GM23248 (cell line): Measurements from ENCODE around the gene SLC39A3.

ENCODE experiments used
- EZH2 ChIP-seq: fragments of 200-600 bp; sonication (generic); IDR thresholded peaks from 2 replicates; pipeline ENCODE4 v1.6.1; 2018; ENCODE audit warnings: antibody characterized with exemption, mild to moderate bottlenecking; ENCODE audit not compliant: insufficient read depth, poor library complexity, severe bottlenecking
- EZH2phosphoT487 ChIP-seq: fragments of 200-600 bp; sonication (generic); IDR thresholded peaks from 2 replicates; pipeline ENCODE4 v1.6.1; 2018; ENCODE audit warnings: antibody characterized with exemption, moderate library complexity, mild to moderate bottlenecking, low read depth; ENCODE audit not compliant: insufficient read depth

DNA sequence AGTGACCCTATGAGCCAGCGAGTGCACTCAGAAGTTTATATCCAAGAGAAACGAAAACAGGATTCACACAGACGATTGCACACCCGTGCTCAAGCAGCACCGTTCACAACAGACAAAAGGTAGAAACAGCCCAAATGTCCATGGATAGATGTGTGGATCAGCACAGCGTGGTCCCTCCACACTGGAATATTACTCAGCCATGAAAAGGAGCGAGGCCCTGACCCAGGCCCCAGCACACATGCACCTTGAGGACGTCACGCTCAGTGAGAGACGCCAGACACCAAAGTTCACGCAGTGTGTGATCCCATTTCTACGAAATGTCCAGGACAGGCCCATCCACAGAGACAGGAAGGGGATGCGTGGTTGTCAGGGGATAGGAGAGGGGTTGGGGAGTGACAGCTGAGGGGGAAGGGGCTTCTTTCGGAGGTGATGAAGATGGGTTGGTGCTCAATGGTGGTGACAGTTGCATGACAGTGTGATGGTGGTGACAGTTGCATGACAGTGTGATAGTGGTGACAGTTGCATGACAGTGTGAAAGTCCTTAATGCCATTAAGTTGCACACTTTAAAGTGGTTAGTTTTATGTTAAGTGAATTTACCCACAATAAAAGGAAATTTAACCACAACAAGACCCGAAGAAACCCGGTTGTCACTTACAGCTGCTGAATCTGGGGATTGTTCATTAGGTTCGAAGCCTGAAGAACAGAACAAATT lies 18.9 kb upstream of the SLC39A3 start:
- TF ChIP-seq EZH2phosphoT487 (no peak), EZH2 (no peak)
